ENCODE results near the gene KRT85.

KRT85 gene

DNA sequence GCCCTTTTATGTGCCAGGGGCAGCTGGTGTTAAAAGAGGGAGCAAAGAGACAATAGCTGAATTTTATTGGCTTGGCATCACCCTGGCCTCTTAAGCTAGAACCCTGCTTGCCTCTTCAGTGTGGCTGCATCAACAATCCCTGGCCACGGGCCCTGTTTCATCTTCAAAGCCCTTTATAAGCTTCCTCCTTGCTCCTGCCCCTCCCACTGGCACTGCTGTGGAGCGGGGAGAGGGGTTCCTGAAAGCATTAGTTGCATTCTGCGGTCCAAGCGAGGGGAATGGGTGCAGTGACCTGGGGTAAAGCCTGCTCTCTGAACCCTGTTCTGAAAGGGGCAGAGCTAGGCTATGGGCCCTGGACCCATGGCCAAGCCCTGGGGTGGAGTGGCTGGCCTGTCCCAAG, 45.9 kb downstream of the KRT85 start:
- Histone ChIP-seq H3K9me3 (ENCODE audit: insufficient read depth, low read length, severe bottlenecking) (no peaks in the 10 kb centered on the region), H3K27me3 (ENCODE audit: insufficient read depth, low read length, poor library complexity) (peaks cover 9% of the 10 kb centered on the region), H4K20me1 (ENCODE audit: insufficient read depth, low read length) (no peaks in the 10 kb centered on the region; the same call in 1 of the 2 replicates), H3K27ac (ENCODE audit: low read length) (no peak overlapping the region), H2AFZ (ENCODE audit: low read depth, low read length) (no peak overlapping the region), H3K36me3 (ENCODE audit: insufficient read depth, low read length) (no peaks in the 10 kb centered on the region), H3K79me2 (ENCODE audit: insufficient read depth, low read length) (no peaks in the 10 kb centered on the region), H3K4me2 (ENCODE audit: insufficient read depth, low read length) (no peak overlapping the region), H3K9ac (ENCODE audit: low read depth, low read length) (no peak overlapping the region), H3K4me3 (ENCODE audit: low read depth in 1 of 2, low read length in 2 of 2) (no peak overlapping the region), H3K4me1 (ENCODE audit: insufficient read depth, low read length) (no peaks in the 10 kb centered on the region)
- DNase-seq: no peak
- TF ChIP-seq EZH2 (IDR thresholded peaks at IDR 0.05; ENCODE audit: borderline replicate concordance, low read depth, low read length, severe bottlenecking): no peak
- TF ChIP-seq, protein P1, sequence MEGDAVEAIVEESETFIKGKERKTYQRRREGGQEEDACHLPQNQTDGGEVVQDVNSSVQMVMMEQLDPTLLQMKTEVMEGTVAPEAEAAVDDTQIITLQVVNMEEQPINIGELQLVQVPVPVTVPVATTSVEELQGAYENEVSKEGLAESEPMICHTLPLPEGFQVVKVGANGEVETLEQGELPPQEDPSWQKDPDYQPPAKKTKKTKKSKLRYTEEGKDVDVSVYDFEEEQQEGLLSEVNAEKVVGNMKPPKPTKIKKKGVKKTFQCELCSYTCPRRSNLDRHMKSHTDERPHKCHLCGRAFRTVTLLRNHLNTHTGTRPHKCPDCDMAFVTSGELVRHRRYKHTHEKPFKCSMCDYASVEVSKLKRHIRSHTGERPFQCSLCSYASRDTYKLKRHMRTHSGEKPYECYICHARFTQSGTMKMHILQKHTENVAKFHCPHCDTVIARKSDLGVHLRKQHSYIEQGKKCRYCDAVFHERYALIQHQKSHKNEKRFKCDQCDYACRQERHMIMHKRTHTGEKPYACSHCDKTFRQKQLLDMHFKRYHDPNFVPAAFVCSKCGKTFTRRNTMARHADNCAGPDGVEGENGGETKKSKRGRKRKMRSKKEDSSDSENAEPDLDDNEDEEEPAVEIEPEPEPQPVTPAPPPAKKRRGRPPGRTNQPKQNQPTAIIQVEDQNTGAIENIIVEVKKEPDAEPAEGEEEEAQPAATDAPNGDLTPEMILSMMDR (IDR thresholded peaks at IDR 0.05; ENCODE audit: borderline replicate concordance, extremely low read depth, low read length, poor library complexity, severe bottlenecking): no peak
- no peak for ATAC-seq (ENCODE audit: insufficient read depth, low read depth)

GRCh38 chr12:52320784-52321400, 46.4 kb downstream of the KRT85 start, which contains the start of gene KRT83:
Gene KRT83, minus strand, starts transcription at chr12:52321398. Its CDS starts 63 bp downstream, at chr12:52321335.
- Histone ChIP-seq H3K27me3 (ENCODE audit: insufficient read depth, low read length, poor library complexity) (peaks cover 9% of the 10 kb centered on the region), H3K27ac (ENCODE audit: low read length) (no peak within 1 kb of the TSS), H3K4me2 (ENCODE audit: insufficient read depth, low read length) (no peak within 1 kb of the TSS), H3K79me2 (ENCODE audit: insufficient read depth, low read length) (no peaks in the 10 kb centered on the region), H4K20me1 (ENCODE audit: insufficient read depth, low read length) (no peaks in the 10 kb centered on the region; the same call in 1 of the 2 replicates), H2AFZ (ENCODE audit: low read depth, low read length) (no peak within 1 kb of the TSS), H3K4me1 (ENCODE audit: insufficient read depth, low read length) (no peaks in the 10 kb centered on the region), H3K9ac (ENCODE audit: low read depth, low read length) (no peak within 1 kb of the TSS), H3K9me3 (ENCODE audit: insufficient read depth, low read length, severe bottlenecking) (no peaks in the 10 kb centered on the region), H3K4me3 (ENCODE audit: low read depth in 1 of 2, low read length in 2 of 2) (no peak within 1 kb of the TSS), H3K36me3 (ENCODE audit: insufficient read depth, low read length) (no peaks in the 10 kb centered on the region)
- ATAC-seq (ENCODE audit: insufficient read depth, low read depth): no peak
- DNase-seq: no peak
- no peak for TF ChIP-seq EZH2 (IDR thresholded peaks at IDR 0.05; ENCODE audit: borderline replicate concordance, low read depth, low read length, severe bottlenecking)
- TF ChIP-seq, protein P1 (IDR thresholded peaks at IDR 0.05; ENCODE audit: borderline replicate concordance, extremely low read depth, low read length, poor library complexity, severe bottlenecking): no peak

DNA sequence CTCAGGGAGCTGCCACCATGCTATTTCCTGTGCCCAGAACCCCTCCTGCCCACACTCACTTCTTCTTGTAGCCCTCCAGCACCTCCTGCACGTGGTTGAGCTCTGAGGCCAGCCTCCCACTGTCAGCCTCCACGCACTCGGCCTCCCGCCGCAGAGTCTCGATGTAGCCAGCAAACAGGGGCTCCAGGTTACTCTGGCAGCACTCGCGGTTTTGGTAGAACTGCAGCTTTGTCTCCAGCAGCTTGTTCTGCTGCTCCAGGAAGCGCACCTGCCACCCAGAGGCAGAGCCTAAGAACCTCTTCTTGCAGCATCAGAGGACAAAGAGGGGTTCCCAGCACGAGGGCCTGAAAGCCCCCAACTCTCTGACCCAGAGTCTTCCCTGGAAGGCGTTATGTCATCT, 48.2 kb downstream of the KRT85 start:
- H3K36me3 ChIP-seq (ENCODE audit: insufficient read depth, low read length): no peaks in the 10 kb centered on the region
- no peak for TF ChIP-seq EZH2 (IDR thresholded peaks at IDR 0.05; ENCODE audit: borderline replicate concordance, low read depth, low read length, severe bottlenecking)
- TF ChIP-seq, protein P1 (IDR thresholded peaks at IDR 0.05; ENCODE audit: borderline replicate concordance, extremely low read depth, low read length, poor library complexity, severe bottlenecking): no peak
- H3K27me3 ChIP-seq (ENCODE audit: insufficient read depth, low read length, poor library complexity): no peaks in the 10 kb centered on the region
- no peak overlapping the region for H3K27ac ChIP-seq (ENCODE audit: low read length)
- no peaks in the 10 kb centered on the region for H3K4me1 ChIP-seq (ENCODE audit: insufficient read depth, low read length)
- no peak overlapping the region for H2AFZ ChIP-seq (ENCODE audit: low read depth, low read length)
- no peaks in the 10 kb centered on the region for H3K79me2 ChIP-seq (ENCODE audit: insufficient read depth, low read length)
- DNase-seq (peak; percentile 7), ATAC-seq (ENCODE audit: insufficient read depth, low read depth) (no peak)
- H3K4me3 ChIP-seq (ENCODE audit: low read depth in 1 of 2, low read length in 2 of 2): no peak overlapping the region
- no peak overlapping the region for H3K9ac ChIP-seq (ENCODE audit: low read depth, low read length)
- H3K4me2 ChIP-seq (ENCODE audit: insufficient read depth, low read length): no peak overlapping the region
- H4K20me1 ChIP-seq (ENCODE audit: insufficient read depth, low read length): no peaks in the 10 kb centered on the region; the same call in 1 of the 2 replicates
- H3K9me3 ChIP-seq (ENCODE audit: insufficient read depth, low read length, severe bottlenecking): no peaks in the 10 kb centered on the region
